HG03135 (cell line): ENCODE measurements around the gene CRYL1.

Experiments used
- ATAC-seq: cut with Tn5 transposase; IDR thresholded peaks from one replicate; pipeline ENCODE4 v1.9.1; 2021; ENCODE audit warnings: mild to moderate bottlenecking, moderate library complexity; ENCODE audit not compliant: unreplicated experiment

The CRYL1 gene

GRCh38 chr13:20402881-20403280 lies 122.8 kb downstream of the CRYL1 start:
- no peak for ATAC-seq

GRCh38 chr13:20401931-20402856 lies 123.5 kb downstream of the CRYL1 start:
- no peak for ATAC-seq

- ATAC-seq, result no peak
Observed at GRCh38 chr13:20401531-20401930, 124.1 kb downstream of the CRYL1 start.

GRCh38 chr13:20400774-20401173 lies 124.9 kb downstream of the CRYL1 start:
- ATAC-seq, result no peak

GRCh38 chr13:20399961-20400360 lies 125.7 kb downstream of the CRYL1 start:
- ATAC-seq, result no peak

- no peak for ATAC-seq
Observed at GRCh38 chr13:20399515-20399914, 126.1 kb downstream of the CRYL1 start.

GRCh38 chr13:20398459-20398858 lies 127.2 kb downstream of the CRYL1 start:
- no peak for ATAC-seq

- no peak for ATAC-seq
Observed at GRCh38 chr13:20397896-20398295, 127.8 kb downstream of the CRYL1 start.

GRCh38 chr13:20395061-20395916 lies 130.4 kb downstream of the CRYL1 start:
- no peak for ATAC-seq

GRCh38 chr13:20394506-20394905 lies 131.2 kb downstream of the CRYL1 start:
- ATAC-seq, result no peak

- ATAC-seq, result no peak
Observed at GRCh38 chr13:20394169-20394501, 131.5 kb downstream of the CRYL1 start.

- ATAC-seq, result no peak
Observed at GRCh38 chr13:20393273-20394168, 132.1 kb downstream of the CRYL1 start.

GRCh38 chr13:20392530-20392929 lies 133.1 kb downstream of the CRYL1 start:
- ATAC-seq, result no peak

GRCh38 chr13:20391597-20392452 lies 133.8 kb downstream of the CRYL1 start:
- no peak for ATAC-seq

- no peak for ATAC-seq
Observed at GRCh38 chr13:20390526-20391175, 135.0 kb downstream of the CRYL1 start.

GRCh38 chr13:20389696-20390525 lies 135.7 kb downstream of the CRYL1 start:
- no peak for ATAC-seq

GRCh38 chr13:20388184-20388583 lies 137.5 kb downstream of the CRYL1 start:
- ATAC-seq, result no peak

GRCh38 chr13:20387441-20387971 lies 138.2 kb downstream of the CRYL1 start:
- no peak for ATAC-seq
